HT1080 (cell line): Measurements from ENCODE around the gene PDE3B. TPM values are rescaled to one million over a fixed set of nuclear protein-coding genes. Genes with fewer than 3 reads are reported as not detected.
"Not testable (repeated sequence)": the region's sequence is repeated elsewhere in the genome, so short reads cannot be mapped to it uniquely, and the experiment has no call there.

Source experiments
- DNase-seq: peaks from one replicate; pipeline ENCODE4 v3.0.0-alpha.2; 2015; ENCODE audit warnings: low read depth
- total RNA-seq: library from RNA; depleted of rRNA; stranded (reverse); fragments of >200 nt; shearing (Covaris generic); gene quantifications from 2 replicates; pipeline ENCODE4 v1.2.3, GENCODE V29; 2014

PDE3B gene
- total RNA-seq, 1 experiment from 2014 or later: not detected

DNA sequence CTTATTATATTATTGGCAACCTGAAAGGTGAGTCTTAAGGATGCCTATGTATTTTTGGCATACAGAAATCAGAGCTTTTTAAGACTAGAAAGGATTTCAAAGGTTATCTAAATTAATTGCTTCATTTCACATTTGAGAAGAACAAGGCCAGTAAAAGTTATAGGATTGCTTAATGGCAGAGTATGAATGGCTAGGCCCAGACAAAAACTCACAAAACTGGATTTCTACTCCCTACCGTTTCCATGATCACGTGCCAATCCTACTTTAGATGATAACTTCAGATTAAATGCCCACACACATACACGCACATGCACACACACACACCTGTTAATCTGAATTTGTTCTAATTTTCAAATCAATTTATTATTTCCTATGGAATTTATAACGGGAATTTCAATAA, 1.8 kb upstream of the PDE3B start:
- DNase-seq: no peak

DNA sequence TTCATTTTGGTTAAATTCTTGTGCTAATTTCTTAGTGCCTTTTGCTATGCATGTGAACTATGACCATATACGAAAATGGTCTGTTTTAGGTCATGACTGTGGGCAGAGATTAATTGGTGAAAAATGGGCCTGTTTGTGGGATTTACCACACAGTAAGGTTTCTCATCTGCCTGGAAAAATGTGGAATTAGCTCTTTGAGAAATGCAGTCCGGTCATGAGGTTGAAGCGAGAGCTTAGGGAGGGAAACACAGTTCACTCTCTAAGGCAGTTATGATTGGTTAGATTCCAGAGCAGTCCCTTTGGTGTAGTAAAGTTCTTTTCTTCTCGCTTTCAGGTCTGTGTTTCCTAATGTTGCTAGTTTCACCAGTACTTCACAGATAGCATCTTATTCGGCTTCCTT, 1.2 kb upstream of the PDE3B start:
- DNase-seq: no peak

DNA sequence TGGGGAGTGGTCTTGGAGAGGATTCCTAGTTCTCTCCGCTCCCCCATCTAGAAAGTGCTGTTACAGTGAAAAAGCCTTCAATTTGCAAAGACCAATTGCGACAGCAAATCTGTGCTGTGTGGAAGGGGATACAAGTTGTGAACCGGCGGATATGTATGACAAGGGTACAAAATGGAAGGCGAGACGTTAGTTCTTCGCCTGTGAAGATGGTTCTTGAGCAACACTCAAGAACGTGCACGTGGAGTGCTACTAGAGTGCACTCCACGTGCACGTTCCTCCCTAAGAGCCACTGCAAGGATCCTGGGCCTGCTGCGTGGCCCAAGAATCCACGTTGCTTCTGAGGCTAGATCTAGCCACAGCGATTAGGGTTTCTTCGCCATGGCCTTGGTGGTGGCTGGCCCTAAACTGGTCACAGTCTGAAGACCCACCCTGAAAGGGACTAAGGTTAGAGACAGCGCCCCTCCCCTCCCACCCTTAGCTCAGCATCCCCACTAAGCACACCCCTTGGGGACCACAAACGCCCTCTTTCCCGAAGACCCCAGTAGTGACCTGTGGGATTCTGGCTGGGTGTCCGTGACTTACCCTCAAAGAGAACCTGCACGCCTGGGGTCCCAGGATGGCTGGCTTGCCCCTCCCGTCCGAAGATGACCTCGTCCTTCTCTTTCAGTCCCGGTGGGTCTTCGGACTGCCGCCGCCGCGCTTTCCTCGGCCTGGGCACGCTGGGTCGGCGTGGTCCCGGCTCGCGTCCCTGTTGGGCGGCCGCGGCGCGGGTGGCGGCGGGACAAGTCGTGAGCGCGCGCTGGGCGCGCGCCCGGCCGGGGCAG, 519 bp upstream of the PDE3B start:
- no peak for DNase-seq

DNA sequence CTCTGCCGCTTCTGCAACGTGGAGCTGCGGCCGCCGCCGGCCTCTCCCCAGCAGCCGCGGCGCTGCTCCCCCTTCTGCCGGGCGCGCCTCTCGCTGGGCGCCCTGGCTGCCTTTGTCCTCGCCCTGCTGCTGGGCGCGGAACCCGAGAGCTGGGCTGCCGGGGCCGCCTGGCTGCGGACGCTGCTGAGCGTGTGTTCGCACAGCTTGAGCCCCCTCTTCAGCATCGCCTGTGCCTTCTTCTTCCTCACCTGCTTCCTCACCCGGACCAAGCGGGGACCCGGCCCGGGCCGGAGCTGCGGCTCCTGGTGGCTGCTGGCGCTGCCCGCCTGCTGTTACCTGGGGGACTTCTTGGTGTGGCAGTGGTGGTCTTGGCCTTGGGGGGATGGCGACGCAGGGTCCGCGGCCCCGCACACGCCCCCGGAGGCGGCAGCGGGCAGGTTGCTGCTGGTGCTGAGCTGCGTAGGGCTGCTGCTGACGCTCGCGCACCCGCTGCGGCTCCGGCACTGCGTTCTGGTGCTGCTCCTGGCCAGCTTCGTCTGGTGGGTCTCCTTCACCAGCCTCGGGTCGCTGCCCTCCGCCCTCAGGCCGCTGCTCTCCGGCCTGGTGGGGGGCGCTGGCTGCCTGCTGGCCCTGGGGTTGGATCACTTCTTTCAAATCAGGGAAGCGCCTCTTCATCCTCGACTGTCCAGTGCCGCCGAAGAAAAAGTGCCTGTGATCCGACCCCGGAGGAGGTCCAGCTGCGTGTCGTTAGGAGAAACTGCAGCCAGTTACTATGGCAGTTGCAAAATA, 816 bp downstream of the PDE3B start:
- peak; percentile 6 for DNase-seq

DNA sequence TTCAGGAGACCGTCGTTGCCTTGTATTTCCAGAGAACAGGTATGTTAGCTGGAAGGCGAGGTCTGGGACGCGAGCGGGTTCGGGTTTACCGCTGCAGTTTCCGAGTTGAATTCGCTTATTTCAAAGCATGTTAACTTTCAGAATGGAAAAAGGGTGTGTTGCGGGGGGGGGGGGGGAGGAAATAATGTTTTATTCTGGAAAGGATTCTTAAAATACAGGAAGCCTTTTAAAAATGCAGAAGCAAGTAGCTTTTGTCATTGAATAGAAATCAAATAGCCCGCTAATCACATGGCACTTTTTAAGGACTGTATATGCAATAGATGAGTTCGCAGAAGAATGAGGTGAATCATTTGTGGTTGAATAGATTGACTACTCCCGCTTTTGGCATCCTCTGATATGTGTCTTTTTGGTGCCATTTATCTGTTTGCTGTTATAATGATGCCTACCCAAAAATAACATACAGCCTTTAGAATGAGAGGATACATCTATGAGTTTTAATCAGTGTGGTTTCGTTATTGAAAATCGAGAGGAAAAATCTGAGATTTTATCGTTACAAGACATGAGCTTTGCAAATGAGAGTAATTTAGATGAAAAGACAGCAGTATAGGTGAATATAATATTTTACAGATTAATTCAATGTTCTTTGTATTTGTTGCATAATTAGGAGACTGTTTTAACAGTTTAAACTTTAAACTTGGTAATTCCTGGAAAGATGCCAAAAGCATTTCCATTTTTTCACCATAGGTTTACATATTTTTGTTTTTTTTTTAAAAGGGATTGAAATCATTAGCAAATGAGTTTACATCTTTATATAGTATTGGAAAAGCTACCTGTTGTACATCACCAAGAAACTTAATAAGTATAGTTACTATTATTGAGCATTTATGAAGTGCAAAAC, 1.7 kb downstream of the PDE3B start:
- no peak for DNase-seq

DNA sequence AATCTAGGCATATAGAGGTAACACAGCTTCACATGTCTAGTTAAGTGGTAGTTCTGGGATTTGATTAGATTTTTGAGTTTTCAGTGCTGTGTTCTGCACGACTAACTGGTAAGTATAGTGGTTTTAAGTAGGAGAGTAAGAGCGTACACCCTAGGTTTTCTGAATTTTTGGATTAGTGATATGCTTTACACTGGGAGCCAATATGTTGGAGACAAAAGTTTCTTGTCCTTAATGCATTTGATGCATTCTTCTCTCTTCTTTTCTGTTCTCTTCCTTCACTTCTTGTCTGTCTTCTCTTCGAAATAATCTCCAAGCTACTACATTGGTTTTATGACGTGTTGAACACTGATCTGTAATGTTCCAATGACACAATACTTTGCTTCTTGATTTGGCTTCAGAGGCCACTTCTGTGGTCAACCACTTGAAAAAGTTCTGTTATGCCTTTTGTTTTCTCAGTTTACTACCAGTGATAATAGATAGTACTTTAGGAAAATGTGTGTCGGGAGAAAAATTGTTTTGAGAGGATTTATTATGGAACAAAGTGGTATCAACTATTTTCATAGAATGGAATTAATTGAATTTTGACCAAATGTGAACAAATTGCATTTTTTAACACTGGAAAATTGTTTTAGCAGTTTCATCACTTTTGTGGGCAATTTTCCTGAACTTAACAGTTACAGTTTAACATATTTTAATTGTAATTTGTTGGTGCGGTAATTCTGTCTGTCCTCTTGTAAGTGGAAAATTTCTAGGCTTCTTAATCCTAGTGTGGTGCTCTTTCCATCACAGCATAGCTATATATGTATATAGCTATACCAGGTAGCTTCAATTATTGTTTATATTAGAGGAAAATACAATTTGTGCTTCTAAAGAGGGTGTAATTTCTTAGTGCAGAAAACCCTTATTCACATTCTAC, 2.6 kb downstream of the PDE3B start:
- DNase-seq: no peak

DNA sequence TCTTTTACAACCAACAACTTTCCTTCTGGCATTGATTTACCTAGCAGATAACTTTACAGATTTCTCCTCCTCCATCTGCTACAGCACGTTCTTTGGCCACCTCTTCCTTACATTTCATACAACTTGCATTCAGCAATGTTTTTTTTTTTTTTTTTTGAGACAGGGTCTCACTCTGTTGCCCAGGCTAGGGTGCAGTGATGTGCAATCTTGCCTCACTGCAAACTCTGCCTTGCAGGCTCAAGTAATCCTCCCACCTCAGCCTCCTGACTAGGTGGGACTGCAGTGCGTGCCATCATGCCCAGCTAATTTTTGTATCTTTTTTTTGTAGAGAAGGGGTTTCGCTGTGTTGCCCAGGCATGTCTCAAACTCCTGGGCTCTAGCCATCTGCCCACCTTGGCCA, 6.5 kb downstream of the PDE3B start:
- no peak for DNase-seq

DNA sequence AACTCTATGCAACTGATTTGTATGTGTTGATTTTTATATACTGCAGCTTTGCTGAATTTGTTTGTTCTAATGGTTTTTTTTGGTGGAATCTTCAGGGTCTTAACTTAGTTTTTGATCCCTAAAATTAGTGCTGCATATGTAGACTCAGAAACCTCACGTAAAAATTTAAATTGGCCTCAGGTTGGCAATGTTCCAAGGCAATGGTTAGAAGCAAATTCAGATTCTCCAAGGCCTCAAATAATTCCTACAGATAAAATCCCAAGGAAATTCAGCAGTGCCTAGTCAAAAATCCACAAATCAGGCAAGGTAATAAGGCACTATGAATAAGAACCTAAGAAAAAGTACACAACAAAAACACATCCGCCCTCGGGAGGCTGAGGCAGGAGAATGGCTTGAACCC, 9.5 kb downstream of the PDE3B start:
- no peak for DNase-seq

DNA sequence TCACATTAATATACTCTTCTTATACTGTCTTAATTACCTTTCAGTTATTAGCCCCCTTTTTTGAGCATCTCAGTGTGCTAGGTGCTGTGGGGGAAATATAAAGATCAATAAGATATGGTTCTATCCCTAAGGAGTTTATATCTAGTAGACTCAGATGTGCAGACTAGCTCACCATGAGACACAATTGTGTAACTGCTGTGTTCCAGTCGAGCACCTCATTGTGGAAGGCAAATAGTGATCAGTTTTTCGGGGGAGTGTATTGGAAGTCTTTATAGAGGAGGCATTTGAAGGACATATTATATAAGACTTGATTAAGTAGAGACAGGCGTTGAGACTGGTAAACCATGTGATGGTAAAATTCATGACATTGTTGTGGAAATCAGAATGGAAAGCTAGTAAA, 11.8 kb downstream of the PDE3B start:
- DNase-seq: no peak

DNA sequence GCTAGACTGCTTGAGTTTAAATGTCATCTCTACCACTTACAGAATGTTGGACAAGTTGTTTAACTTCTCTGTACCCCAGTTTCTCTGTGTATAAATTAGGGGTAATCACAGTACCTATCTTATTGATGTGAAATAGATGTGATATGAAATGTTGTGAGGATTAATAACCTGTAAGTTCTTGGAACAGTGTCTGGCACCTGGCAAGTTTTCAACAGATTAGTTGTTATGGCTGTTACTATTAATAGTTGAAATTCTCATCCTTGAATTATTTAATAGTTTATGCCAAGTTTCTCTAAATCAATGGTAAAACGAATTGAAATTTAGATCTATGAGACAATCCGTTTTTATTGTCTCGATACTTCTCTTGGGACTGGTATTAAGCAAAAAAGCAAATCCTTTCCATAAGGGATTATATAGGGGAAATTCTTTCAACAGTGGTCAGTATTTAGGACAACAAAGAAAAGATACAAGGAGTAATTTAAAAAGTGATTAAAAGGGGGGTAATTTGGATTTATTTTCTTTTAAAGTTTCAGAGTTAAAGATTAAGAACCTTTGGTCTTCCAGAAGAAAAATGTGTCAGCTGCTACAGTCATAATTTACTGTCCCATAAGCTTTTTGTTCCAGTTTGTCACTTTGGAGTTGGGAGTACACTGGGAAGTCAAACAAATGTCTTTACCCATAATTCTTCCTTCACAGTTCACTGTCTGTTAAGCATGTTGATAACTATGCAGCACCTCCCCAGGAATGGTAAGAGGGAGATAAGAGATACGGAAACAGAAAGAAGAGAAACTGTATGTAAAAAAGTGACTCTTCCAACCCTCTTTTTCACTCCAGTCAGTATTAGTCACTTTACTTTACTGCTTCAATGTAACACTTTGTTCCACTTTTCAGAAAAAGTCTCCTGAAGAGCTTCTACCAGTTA, 13.2 kb downstream of the PDE3B start:
- no peak for DNase-seq

DNA sequence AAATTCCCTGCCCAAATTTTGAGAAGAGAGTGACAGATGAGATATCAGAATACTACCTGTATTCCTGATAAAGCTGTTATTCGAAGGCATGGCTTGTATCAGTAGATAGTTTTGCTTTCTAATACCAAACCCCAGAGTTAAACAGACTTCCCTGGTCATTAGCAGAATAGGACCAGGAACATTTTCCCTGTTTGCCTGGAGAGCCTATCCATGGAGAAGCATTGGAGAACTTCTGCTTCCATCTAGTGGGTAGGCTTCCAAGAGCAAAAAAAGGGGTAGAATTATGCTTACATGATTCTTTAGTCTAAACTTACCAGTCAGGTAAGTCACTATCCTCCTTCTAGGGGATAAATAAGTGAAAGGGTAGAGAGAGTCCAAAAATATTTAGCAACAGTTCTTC, 14.2 kb downstream of the PDE3B start:
- DNase-seq: no peak

DNA sequence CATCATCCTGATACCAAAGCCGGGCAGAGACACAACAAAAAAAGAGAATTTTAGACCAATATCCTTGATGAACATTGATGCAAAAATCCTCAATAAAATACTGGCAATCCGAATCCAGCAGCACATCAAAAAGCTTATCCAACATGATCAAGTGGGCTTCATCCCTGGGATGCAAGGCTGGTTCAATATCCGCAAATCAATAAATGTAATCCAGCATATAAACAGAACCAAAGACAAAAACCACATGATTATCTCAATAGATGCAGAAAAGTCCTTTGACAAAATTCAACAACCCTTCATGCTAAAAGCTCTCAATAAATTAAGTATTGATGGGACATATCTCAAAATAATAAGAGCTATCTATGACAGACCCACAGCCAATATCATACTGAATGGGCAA, 21.3 kb downstream of the PDE3B start:
- DNase-seq: not testable (repeated sequence)

DNA sequence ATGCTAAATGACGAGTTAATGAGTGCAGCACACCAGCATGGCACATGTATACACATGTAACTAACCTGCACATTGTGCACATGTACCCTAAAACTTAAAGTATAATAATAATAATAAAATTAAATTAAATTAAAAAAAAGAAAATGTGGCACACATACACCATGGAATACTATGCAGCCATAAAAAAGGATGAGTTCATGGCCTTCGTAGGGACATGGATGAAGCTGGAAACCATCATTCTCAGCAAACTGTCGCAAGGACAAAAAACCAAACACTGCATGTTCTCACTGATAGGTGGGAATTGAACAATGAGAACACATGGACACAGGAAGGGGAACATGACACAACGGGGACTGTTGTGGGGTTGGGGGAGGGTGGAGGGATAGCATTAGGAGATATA, 23.7 kb downstream of the PDE3B start:
- DNase-seq: not testable (repeated sequence)

DNA sequence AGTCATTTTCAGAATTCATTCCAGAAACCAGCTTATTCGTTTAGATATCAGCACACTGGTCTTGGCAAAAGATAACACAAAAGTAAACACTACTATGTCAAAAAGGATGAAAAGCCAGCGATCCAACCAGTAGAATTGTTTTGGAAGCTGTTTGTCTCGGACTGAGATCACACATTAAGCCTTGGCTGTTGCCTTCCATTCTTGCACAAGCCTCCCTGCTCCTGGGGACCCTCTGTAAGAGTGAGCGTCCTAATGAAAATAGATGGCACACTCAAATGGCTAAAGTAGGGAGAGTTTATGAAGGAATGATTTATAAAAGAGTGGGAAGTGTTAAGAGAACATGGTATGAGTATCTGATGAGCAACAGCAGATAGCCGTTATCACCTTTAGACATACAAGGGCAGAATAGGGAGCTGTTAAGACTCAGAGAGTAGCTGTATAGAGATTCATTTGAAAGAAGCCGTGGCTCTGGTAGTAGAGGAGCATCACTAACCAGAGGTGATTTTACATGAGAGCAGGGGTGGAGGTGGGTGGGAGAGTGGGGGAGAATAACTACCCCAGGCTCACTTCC, 25.2 kb downstream of the PDE3B start:
- no peak for DNase-seq

DNA sequence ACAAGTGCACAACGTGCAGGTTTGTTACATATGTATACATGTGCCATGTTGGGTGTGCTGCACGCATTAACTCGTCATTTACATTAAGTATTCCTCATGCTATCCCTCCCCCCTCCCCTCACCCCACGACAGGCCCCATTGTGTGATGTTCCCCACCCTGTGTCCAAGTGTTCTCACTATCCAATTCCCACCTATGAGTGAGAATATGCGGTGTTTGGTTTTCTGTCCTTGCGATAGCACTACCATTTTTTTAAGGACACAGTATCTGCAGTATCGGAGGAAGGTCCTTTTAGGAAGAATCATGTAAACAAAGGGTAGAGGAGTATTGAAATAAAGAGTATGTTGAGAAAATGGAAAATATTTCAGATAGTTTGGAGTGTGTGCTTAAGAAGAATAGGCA, 25.9 kb downstream of the PDE3B start:
- no peak for DNase-seq

DNA sequence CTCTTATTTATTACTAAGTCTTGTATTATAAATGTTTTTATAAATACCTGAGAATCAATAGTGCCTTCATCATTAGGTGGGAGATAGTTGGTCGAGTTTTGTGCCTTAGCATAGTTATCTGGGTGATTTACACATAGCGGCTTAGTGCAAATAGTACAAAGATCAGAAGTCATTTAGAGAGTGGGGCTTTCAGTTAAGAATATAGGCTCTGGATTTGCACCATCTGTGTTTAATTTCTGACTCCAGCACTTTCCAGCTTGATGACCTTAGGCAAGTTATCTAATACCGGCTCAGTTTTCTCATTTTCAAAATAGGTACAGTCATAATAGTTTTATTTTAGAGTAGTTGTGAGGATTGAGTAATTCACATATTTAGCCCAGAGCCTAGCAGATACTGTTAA, 26.4 kb downstream of the PDE3B start:
- DNase-seq: no peak

DNA sequence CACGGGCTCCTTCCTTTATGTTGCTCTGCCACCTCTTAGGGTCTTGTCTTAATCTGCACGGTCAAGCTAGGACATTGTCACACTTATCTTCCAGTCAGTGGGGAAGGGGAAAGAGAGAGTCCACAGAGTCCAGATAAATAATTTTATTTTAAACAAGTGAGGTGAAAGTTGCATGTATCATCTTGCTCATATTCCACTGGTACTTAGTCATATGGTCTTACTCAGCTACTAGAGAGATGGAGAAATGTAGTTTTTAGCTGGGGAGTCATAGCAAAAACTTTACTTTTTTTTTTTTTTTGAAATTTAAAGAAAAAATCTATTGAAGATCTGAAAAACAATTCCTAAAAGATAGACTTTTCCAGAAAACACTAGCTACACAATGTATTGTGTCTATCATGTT, 29.0 kb downstream of the PDE3B start:
- no peak for DNase-seq

DNA sequence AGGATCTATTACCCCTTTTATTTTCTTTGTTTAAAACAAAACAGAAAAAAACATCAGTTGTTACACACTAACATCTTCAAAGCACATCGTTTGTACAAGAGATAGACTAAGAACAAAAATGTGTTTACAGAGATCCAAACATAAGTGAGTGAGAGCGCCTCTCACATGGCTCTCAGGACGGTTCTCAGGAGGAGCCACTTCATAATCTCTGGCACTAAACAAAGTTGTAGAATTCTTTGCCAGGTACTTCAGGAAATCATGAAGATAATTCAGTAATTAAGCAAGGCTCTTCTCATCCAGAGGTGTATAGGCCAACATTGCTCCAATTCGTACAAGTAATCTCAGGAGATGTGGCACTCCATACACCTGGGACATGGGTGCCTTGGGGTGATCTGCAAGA, 29.8 kb downstream of the PDE3B start:
- no peak for DNase-seq

DNA sequence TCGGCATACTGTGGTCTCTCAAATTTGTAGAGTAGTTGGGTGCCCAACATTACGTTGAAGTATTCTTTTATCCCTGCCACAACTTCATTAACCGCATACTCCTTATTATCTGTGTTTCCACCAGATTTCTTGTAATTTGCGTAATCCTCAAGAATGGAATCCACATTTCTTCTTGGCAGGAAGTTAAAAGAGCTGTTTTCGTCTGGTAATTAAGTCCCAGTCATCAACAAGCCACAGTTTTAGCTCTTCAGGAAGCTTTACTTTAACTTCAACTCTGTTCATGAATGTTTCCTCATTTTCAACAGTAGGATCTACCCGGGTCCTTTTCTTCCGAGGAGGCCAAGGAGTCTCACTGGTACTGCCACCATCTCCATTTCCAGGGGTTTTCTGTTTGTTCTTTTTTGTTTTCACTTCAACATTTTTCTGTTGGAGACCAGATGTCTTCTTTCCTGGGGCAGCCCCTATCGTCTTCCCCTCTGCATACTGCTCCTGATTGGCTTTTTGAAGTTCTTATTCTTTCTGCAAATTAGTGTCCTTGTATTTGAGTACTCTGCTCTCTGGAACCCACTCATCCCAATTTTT, 30.3 kb downstream of the PDE3B start:
- DNase-seq: no peak
